ENCODE measurements around the gene C2orf80.
"Not testable (repeated sequence)": the region's sequence is repeated elsewhere in the genome, so short reads cannot be mapped to it uniquely, and the experiment has no call there.

C2orf80 gene

DNA sequence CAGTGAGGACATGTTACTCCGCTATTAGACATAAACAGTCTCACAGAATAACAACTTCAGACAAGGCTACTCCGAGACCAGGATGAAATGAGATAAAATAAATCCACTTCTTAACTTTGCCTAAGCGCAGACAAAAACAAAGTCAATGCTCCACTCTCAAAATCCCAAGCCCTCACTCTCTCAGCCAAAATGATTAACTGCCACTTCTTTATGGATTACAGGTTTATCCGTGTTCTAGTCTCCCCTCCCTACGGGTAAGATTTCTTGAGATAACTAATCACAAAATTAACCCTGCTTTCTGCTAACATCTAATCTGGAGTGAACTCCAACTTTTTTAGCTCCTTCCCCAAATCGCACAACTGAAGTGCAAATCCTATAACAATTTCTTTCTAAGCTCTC, 59.1 kb downstream of the C2orf80 start:
- DNase-seq = no peak

DNA sequence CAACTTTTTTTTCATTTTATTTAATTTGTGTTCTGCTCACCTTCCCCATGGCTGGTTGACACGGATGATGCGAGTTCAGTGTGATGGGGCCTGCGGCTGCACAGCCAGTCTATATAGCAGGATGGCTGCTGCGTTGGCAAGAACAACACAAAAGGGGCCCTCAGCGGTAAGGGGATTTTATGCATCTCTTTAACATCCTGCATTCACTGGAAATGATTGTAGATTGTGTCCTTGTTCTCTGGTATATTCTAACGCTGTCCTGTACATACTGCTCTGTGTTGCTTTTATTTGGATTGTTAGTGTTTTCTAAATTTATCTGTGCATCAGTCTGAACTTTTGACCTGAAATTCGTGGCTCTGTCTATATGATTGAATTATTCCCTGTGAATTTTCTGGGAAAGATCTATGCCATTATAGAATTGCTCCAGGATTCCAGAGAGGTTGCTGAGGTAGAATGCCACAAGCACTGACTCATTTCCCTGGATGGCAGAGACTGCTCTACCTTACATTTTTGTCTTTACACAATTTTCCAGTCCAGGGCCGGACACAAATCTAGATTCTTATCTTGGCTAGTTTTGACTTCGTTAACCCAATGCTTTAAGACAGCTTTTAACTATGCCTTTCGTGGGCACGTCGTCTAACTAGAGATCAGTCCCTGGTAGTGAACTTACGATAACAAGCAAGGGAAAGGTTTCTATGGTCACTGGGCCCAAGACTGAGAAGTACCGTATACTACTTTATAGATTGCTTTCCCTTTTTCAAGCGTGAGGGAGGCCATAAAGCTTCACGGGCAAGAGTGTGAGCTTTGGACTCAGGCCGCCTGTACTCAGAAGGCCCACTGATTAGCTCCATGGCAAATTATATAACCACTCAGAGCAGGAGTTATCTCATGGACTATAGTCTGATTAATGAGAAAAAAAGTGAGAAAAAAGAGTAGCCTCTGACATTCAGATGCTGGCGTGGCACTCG, 59.8 kb downstream of the C2orf80 start, which contains the start of gene CRYGC:
Gene CRYGC (minus strand): TSS at position 85 of the 968 bp plus-strand sequence. CDS start 36 bp downstream, at position 49.
- DNase-seq = no peak

DNA sequence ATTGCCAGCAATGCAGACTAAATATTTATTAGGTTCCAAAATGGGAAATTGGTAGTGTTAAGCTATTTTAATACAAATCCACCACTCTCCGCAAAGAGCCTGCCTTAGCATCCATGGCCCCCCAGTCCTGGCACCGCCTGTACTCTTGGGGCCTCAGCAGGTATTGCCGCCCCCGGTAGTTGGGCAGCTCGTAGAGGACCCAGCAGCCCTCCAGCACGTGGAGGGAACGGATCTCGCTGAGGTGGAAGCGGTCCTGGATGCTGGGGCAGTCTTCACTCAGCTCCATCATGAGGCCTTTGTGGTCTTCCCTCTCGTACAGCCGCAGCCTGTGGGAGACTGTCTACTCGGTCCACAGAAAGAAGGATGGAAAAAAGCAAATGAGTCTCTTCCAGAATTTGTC, 61.7 kb downstream of the C2orf80 start:
- no peak for DNase-seq

DNA sequence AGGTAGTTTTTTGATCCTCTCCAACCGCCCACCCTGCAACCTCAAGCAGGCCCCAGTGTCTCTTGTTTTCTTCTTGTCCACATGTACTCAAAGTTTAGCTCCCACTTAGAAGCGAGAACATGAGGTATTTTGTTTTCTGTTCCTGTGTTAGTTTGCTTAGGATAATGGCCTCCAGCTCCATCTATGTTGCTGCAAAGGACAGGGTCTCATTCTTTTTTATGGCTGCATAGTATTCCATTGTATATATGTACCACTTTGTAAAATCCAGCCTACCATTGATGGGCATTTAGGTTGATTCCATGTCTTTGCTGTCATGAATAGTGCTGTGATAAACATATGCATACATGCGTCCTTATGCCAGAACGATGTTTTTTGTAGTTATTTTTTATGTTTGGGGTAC, 62.7 kb downstream of the C2orf80 start:
- no peak for DNase-seq

DNA sequence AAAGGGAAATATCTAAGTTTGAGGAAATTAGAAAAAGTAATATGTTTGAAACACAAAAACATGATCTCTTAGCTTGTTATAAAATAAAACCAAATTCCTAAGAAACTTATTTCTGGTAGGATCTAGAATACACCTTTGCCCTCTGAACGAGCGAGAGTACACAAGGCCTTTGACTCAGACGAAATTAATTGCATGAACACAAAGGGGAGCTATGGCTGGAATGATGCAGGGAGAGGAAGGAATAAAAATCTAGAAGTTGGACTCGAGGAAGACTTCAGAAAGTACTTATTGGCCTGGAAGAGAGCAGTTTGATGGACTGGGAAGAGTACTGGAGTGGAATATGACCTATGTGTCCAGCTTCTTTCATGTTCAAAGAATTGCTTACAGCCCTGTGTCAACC, 64.6 kb downstream of the C2orf80 start:
- DNase-seq = no peak

DNA sequence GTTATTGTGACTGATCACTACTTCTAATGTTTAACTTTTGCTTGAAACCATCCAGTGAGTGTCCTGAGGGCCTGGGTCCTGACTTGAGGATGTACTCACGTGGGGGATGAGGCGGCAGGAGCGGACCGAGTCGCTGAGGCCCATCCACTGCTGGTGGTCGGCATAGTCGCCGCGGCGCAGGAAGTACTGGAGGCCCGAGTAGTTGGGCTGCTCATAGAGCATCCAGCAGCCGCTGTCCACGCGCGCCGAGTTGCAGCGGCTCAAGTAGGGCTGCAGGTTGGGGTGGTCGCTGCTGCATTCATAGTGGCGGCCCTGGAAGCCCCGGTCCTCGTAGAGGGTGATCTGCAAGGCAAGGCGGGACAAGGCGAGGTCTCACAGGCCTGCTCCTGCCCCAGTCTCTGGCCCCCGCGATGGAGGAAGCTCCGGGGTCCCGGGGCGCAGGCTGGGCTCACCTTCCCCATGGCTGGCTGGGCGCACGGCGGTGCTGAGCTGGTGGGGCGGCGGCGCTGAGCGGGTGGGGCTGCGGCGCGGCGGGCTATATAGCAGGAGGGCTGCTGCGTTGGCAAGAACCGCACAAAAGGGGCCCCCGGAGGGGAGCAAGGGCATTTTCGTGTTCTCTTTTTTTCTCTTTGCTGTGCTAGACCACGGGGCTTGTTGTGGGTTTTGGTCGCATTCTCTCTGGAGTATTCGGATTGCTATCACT, 65.7 kb downstream of the C2orf80 start, which contains the start of gene CRYGD:
Gene CRYGD (minus strand): TSS at position 512 of the 703 bp plus-strand sequence. CDS start 51 bp downstream, at position 461.
- DNase-seq = peak; percentile 65

DNA sequence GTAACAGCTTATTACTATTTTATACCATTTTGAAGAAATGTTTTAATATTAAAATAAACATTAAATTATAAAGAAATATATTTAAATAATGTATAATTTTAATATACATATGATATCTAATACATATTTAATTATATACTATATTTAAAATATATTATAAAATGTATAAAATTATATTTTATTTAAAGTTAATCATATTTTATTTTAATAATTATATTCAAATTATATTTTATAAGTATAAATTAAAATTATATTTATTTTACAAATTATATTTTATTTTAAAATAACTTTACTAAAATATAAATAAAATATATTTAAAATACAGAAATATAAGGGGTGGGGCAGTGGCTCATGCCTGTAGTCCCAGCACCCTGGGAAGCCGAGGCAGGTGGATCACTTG, 67.6 kb downstream of the C2orf80 start:
- DNase-seq = no peak

DNA sequence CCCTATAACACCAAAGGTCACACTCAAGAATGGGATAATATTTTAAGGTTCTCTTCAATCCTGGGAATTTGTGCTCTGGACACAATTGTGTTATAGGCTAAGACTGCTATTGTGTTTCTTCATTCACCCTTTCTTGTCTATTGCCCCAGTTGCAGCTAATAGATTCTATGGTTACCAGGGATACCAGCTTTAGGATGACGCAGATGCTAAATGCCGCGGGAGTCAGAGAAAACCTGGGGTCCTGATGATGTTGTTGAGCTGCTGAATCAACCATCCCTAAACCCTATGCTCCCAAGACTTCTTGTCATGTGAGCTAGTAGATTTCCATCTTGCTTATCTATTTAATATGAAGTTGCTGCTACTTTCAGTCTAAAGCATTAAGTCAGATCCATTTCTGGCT, 70.9 kb downstream of the C2orf80 start:
- no peak for DNase-seq

DNA sequence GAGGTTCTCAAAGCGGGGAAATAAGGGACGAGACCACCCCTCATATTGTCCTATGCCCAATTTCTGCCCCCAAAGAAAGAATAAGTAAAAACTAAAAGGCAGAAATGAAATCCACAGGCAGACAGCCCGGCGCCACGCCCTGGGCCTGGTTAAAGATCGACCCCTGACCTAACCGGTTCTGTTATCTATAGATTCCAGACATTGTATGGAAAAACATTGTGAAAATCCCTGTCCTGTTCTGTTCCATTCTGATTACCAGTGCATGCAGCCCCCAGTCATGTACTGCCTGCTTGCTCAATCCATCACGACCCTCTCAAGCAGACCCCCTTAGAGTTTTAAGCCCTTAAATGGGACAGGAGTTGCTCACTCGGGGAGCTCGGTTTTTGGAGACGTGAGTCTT, 72.4 kb downstream of the C2orf80 start:
- not testable (repeated sequence) for DNase-seq
